ENCODE data around the gene NPNT. TPM values are rescaled to one million over a fixed set of nuclear protein-coding genes. Genes with fewer than 3 reads are reported as not detected.
A peak's percentile ranks its signal among the peaks of the same experiment; 100 is the strongest.

The NPNT gene
- total RNA-seq, 1 donor from 2014 or later: not detected

DNA sequence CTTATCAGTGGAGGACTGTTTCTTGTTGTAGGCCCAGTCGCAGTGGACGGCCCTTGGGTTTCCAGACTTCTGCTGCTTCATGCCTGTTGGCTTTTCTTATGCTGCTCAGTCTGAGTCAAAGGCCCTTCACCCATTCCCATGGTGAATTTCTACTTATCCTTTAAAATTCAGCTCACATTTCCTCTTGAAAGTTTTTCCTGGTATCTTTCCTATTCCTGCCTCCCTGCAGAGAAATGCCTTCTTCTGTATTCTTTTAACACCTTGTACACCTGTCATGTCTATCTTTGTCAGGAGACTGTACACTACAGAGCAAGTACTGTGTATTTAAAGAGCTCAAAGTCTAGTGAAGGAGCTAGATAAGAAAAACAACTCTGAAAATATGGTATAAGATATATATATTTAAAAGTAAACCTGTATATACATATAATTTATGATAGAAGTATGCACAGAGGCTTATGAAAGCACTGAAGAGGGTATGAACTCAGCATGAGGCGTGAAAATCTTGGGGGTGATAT, 22.0 kb downstream of the NPNT start:
- no peak overlapping the region for H2AFZ ChIP-seq (replicated peaks)
- H3K27ac ChIP-seq: no peak overlapping the region
- TF ChIP-seq, protein P1, sequence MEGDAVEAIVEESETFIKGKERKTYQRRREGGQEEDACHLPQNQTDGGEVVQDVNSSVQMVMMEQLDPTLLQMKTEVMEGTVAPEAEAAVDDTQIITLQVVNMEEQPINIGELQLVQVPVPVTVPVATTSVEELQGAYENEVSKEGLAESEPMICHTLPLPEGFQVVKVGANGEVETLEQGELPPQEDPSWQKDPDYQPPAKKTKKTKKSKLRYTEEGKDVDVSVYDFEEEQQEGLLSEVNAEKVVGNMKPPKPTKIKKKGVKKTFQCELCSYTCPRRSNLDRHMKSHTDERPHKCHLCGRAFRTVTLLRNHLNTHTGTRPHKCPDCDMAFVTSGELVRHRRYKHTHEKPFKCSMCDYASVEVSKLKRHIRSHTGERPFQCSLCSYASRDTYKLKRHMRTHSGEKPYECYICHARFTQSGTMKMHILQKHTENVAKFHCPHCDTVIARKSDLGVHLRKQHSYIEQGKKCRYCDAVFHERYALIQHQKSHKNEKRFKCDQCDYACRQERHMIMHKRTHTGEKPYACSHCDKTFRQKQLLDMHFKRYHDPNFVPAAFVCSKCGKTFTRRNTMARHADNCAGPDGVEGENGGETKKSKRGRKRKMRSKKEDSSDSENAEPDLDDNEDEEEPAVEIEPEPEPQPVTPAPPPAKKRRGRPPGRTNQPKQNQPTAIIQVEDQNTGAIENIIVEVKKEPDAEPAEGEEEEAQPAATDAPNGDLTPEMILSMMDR (IDR thresholded peaks at IDR 0.05): no peak
- TF ChIP-seq EZH2 (IDR thresholded peaks at IDR 0.05): no peak
- no peak overlapping the region for H3K27ac Mint-ChIP-seq
- H3K4me1 Mint-ChIP-seq: no peaks in the 10 kb centered on the region
- no peaks in the 10 kb centered on the region for H3K36me3 Mint-ChIP-seq
- H3K27me3 ChIP-seq: no peaks in the 10 kb centered on the region
- no peak for DNase-seq (ENCODE audit: low spot score)
- no peak overlapping the region for H3K9ac ChIP-seq
- H3K9me3 ChIP-seq (ENCODE audit: low read depth): no peaks in the 10 kb centered on the region
- H4K20me1 ChIP-seq (ENCODE audit: low read depth): no peaks in the 10 kb centered on the region
- H3K4me3 ChIP-seq: no peak overlapping the region
- H3F3A ChIP-seq (ENCODE audit: low read depth): no peaks in the 10 kb centered on the region
- H3K9me3 Mint-ChIP-seq: no peaks in the 10 kb centered on the region
- no peak overlapping the region for H3K4me2 ChIP-seq
- peaks cover 5% of the 10 kb centered on the region for H3K4me1 ChIP-seq
- H3K27me3 Mint-ChIP-seq (ENCODE audit: insufficient read depth, low read depth): peaks cover 2% of the 10 kb centered on the region
- H3K4me3 Mint-ChIP-seq: no peak overlapping the region
- no peaks in the 10 kb centered on the region for H3K36me3 ChIP-seq
- H3K79me2 ChIP-seq (ENCODE audit: low read depth): no peaks in the 10 kb centered on the region

DNA sequence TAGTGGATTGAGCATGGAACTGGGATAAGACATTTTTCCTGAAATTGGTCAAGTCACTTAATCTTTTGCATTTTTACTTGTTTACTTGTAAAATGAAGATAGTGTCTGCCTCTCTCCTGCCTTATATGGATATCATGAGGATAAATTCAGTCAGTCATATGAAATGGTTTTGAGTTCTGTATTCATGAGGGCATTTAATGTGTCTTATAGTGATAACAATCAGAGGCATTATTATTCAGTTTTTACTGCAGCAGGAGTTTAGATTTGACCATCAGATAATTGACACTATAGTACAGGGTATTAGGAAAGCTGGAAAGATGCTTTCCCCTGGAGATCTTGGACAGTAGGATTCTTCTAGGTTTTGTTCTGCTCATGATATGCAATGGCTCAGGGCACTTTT, 26.0 kb downstream of the NPNT start:
- Histone ChIP-seq H4K20me1 (ENCODE audit: low read depth) (no peaks in the 10 kb centered on the region), H3K27me3 (no peaks in the 10 kb centered on the region), H3K27ac (no peak overlapping the region), H2AFZ (replicated peaks) (no peak overlapping the region), H3K36me3 (no peaks in the 10 kb centered on the region), H3K4me1 (no peaks in the 10 kb centered on the region), H3F3A (ENCODE audit: low read depth) (no peaks in the 10 kb centered on the region), H3K4me2 (no peak overlapping the region), H3K79me2 (ENCODE audit: low read depth) (no peaks in the 10 kb centered on the region), H3K9ac (no peak overlapping the region), H3K9me3 (ENCODE audit: low read depth) (no peaks in the 10 kb centered on the region), H3K4me3 (no peak overlapping the region)
- TF ChIP-seq EZH2phosphoT487 (IDR thresholded peaks at IDR 0.05) (no peak), EZH2 (IDR thresholded peaks at IDR 0.05) (no peak)
- TF ChIP-seq, protein P1 (IDR thresholded peaks at IDR 0.05): no peak
- peaks cover 10% of the 10 kb centered on the region for H3K4me1 Mint-ChIP-seq
- no peaks in the 10 kb centered on the region for H3K36me3 Mint-ChIP-seq
- DNase-seq (ENCODE audit: low spot score): no peak
- H3K4me3 Mint-ChIP-seq: no peak overlapping the region
- no peak overlapping the region for H3K27ac Mint-ChIP-seq
- H3K27me3 Mint-ChIP-seq (ENCODE audit: insufficient read depth, low read depth): peaks cover 2% of the 10 kb centered on the region
- H3K9me3 Mint-ChIP-seq: no peaks in the 10 kb centered on the region

DNA sequence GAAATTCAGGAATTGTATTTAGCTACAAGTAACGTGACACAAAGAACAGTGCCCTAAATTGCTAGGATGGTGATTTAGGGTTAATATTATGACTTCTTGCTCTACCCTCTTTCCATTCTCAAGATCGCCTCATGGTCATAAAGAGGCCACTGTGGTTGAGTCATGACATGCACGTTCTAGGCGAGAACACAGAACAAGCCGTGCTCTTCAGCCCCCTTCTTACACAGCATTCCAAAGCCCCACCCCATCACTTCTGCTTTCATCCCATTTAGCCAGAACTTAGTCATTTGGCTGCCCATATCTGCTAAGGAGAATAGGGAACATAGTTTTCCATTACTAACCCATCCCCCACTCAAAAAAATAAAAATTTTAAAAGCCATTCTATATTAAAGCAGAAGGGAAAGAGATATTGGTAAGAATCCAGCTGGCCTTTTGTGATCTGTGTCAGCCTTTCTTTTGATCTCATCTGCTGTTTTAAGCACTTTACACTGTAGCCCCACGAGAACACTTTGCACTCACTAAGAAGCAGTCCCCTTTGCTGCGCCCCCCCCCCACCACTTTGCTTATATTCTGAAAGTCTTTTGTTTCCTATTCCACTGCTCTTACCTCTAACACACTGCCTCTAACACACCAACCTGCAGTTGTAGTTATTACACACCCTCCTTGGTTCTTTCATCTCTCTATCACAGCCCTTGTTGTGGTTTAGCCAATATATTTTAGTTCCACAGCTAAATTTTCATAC, 28.4 kb downstream of the NPNT start:
- Histone ChIP-seq H3K36me3 (no peaks in the 10 kb centered on the region), H3K4me3 (no peak overlapping the region), H3K79me2 (ENCODE audit: low read depth) (no peaks in the 10 kb centered on the region), H3F3A (ENCODE audit: low read depth) (no peaks in the 10 kb centered on the region), H3K4me2 (no peak overlapping the region), H3K9me3 (ENCODE audit: low read depth) (no peaks in the 10 kb centered on the region), H3K27ac (no peak overlapping the region), H3K9ac (no peak overlapping the region), H3K27me3 (no peaks in the 10 kb centered on the region), H4K20me1 (ENCODE audit: low read depth) (no peaks in the 10 kb centered on the region), H2AFZ (replicated peaks) (no peak overlapping the region), H3K4me1 (no peaks in the 10 kb centered on the region)
- TF ChIP-seq, protein P1 (IDR thresholded peaks at IDR 0.05): no peak
- no peak for TF ChIP-seq EZH2phosphoT487 (IDR thresholded peaks at IDR 0.05)
- TF ChIP-seq EZH2 (IDR thresholded peaks at IDR 0.05): no peak
- Mint-ChIP-seq H3K4me1 (peaks cover 10% of the 10 kb centered on the region), H3K4me3 (no peak overlapping the region), H3K27ac (no peak overlapping the region), H3K36me3 (no peaks in the 10 kb centered on the region), H3K27me3 (ENCODE audit: insufficient read depth, low read depth) (no peaks in the 10 kb centered on the region), H3K9me3 (no peaks in the 10 kb centered on the region)
- DNase-seq (ENCODE audit: low spot score): peak; percentile 11

Data from neural progenitor cell (in vitro differentiated cells).